Central memory CD8-positive, alpha-beta T cell (primary cell): ENCODE results near the gene PLD6.

ENCODE experiments used
- ATAC-seq: fragments of 150-1000 bp; cut with Tn5 transposase; replicated peaks from 2 replicates; pipeline ENCODE4 v1.10.0; 2022; ENCODE audit warnings: mild to moderate bottlenecking, moderate FRiP score, moderate number of reproducible peaks; ENCODE audit not compliant: poor library complexity, severe bottlenecking; ENCODE audit errors: extremely low read depth
- DNase-seq, 2 donors: peaks; one replicate each; pipeline ENCODE4 v3.0.0; 2021; ENCODE audit warnings: low spot score in 2 of 2
- H3K27ac Mint-ChIP-seq: one replicate; pipeline ENCODE4 v1.8.0; 2022; ENCODE audit warnings: low read depth, mild to moderate bottlenecking, moderate library complexity, mixed read lengths
- H3K27me3 Mint-ChIP-seq: one replicate; pipeline ENCODE4 v1.8.0; 2022; ENCODE audit warnings: mixed read lengths
- H3K36me3 Mint-ChIP-seq: one replicate; pipeline ENCODE4 v1.8.0; 2022; ENCODE audit warnings: mild to moderate bottlenecking, moderate library complexity, mixed read lengths; ENCODE audit not compliant: insufficient read depth
- H3K4me1 Mint-ChIP-seq: one replicate; pipeline ENCODE4 v1.8.0; 2022; ENCODE audit warnings: mixed read lengths
- H3K4me3 Mint-ChIP-seq: one replicate; pipeline ENCODE4 v1.8.0; 2022; ENCODE audit warnings: mild to moderate bottlenecking, moderate library complexity, mixed read lengths
- H3K9me3 Mint-ChIP-seq: one replicate; pipeline ENCODE4 v1.8.0; 2022; ENCODE audit warnings: mixed read lengths

Gene PLD6

DNA sequence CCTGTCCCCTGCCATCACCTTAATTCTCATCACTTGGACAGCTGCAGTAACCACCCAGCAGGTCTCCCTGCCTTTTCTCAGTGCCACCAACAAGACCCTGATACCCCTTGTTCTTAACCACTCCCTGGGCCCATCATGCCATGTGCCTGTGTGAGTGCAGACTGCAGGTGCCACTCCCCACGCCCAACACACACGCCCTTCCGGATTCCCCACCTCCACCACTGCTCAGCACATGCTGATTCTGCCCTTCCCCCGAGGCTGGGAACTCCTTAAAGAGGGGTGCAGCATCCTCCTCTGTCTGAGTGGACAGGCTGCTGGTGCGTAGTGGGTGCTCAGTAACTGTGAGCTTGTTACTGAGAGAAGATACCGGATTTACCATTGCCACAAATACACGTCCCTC, 52.4 kb downstream of the PLD6 start:
- Mint-ChIP-seq H3K27me3 (no peaks in the 10 kb centered on the region), H3K9me3 (no peaks in the 10 kb centered on the region), H3K36me3 (peaks cover 32% of the 10 kb centered on the region), H3K4me1 (peaks cover 24% of the 10 kb centered on the region), H3K27ac (peak overlapping the region; percentile 61), H3K4me3 (no peak overlapping the region)
- no peak for ATAC-seq
- no peak for DNase-seq

DNA sequence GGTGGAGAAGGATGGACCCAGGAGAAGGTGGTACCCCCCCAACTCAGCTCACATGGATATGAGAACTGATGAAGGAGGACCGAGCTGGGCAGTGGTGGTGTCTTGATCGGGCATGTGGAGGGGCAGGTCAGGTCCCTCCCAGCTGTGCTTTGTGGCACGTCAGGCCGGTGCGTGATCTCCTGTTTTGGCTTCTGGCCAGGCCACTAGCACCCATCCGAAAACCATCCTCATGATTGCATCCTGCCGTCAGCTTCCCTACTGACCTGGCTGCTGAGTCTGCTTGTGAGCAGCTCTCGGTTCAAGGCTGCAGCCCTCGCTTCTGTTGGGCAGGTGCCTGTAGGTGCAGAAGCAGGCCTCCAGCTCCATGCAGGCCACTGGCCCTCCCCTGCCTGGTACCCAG, 53.1 kb downstream of the PLD6 start:
- Mint-ChIP-seq H3K4me3 (no peak overlapping the region), H3K36me3 (peaks cover 34% of the 10 kb centered on the region), H3K9me3 (no peaks in the 10 kb centered on the region), H3K27ac (no peak overlapping the region), H3K27me3 (no peaks in the 10 kb centered on the region), H3K4me1 (peaks cover 24% of the 10 kb centered on the region)
- ATAC-seq (no peak), DNase-seq (no peak)

DNA sequence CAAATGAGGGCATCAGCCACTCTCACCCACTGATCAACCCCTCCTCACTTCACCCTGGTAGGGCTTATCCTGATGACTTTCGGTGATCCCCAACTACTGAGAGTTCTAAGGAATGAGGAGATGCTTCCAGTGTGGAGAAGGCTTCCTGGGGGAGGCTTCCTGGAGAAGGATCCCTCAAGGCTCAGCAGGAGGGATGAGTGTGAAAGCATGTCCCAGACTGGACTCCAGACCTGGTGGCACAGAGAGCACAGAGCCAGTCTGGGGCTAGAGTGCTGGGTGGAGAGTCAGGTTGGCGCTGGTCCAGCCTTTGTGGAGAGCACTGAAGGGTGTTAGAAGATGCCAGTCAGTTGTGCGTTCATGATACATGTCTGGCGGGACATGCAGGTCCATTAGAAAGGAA, 53.7 kb downstream of the PLD6 start:
- H3K4me1 Mint-ChIP-seq: peaks cover 24% of the 10 kb centered on the region
- DNase-seq (no peak), ATAC-seq (no peak)
- H3K27me3 Mint-ChIP-seq: no peaks in the 10 kb centered on the region
- H3K9me3 Mint-ChIP-seq: no peaks in the 10 kb centered on the region
- peak overlapping the region; percentile 29 for H3K4me3 Mint-ChIP-seq
- H3K36me3 Mint-ChIP-seq: peaks cover 34% of the 10 kb centered on the region
- H3K27ac Mint-ChIP-seq: no peak overlapping the region

DNA sequence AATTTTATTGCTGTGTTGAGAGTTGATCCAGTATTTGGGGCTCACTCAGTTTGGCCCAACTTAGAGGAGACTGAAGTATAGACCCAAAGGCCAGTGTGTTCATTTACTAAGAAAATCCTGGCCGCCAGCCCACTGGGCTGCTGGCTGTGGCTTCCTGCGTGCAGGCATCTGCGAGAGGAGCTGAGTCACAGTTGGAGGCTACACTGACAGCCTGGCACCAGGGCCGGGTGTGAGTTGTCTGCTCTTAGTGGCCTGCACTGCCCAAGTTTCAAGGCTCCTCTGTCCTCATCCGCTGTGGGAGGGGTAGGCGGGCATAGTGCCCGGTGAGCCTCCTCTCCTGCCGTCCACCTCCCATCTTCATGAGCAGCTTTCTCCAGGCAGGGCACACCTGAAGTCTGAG, 54.2 kb downstream of the PLD6 start:
- H3K4me3 Mint-ChIP-seq: no peak overlapping the region
- DNase-seq (no peak), ATAC-seq (no peak)
- peaks cover 34% of the 10 kb centered on the region for H3K36me3 Mint-ChIP-seq
- H3K27me3 Mint-ChIP-seq: no peaks in the 10 kb centered on the region
- no peaks in the 10 kb centered on the region for H3K9me3 Mint-ChIP-seq
- H3K27ac Mint-ChIP-seq: peak overlapping the region; percentile 72
- peaks cover 24% of the 10 kb centered on the region for H3K4me1 Mint-ChIP-seq

GRCh38 chr17:17151541-17151940, 54.6 kb downstream of the PLD6 start:
- Mint-ChIP-seq H3K4me1 (peaks cover 27% of the 10 kb centered on the region), H3K4me3 (no peak overlapping the region), H3K36me3 (peaks cover 32% of the 10 kb centered on the region), H3K9me3 (no peaks in the 10 kb centered on the region), H3K27ac (peak overlapping the region; percentile 72), H3K27me3 (no peaks in the 10 kb centered on the region)
- DNase-seq (no peak), ATAC-seq (no peak)

DNA sequence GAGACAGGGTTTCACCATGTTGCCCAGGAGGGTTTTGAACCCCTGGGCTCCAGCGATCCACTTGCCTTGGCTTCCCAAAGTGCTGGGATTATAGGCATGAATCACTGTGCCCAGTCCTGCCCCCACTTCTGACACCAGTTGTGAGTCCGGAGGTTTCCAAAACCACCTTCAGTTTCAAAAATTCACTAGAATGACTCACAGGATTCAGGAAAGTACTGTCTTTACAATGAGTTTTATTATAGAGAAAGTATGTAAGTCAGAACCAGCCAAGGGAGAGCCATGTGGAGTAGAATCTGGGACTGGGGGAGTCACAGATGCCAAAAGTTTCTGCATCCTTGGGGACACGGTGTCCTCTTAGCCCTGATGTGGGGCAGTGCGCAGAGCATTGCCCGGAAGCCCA, 55.1 kb downstream of the PLD6 start:
- Mint-ChIP-seq H3K9me3 (no peaks in the 10 kb centered on the region), H3K4me1 (peaks cover 30% of the 10 kb centered on the region), H3K36me3 (peaks cover 33% of the 10 kb centered on the region), H3K4me3 (no peak overlapping the region), H3K27ac (peak overlapping the region; percentile 72), H3K27me3 (no peaks in the 10 kb centered on the region)
- no peak for ATAC-seq
- no peak for DNase-seq
